Measurements from ENCODE around the gene ESYT1. TPM values are rescaled to one million over a fixed set of nuclear protein-coding genes. Genes with fewer than 3 reads are reported as not detected.

The ESYT1 gene
- total RNA-seq, 4 donors from 2014 or later, result 151 to 245 (median 214) TPM

DNA sequence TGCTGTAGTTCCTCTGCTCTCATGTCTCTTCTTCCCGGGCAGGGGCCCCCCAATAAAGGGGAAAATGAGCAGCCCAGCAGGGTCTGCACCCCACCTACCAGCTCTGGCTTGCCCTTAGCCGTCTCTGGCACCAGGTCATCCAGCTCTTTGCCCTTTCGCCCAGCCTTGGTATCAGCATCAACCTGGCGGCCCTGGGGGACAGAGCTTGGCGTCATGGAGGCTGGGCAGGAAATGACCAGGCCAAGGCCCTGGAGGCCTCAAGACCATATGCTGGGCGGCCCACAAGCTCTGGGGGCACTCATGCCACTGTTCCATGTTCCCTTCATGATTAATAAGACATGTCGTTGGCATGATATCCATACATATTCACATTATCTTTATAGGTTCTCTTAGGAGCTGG is 44.8 kb downstream of the ESYT1 start:
- H3K36me3 ChIP-seq, result peaks cover 81 to 100% (median 100%) of the 10 kb centered on the region in 4 donors
- DNase-seq (ENCODE audit: extremely low spot score), result no peak
- no peaks in the 10 kb centered on the region for H3K9me3 ChIP-seq
- no peaks in the 10 kb centered on the region for H3K27me3 ChIP-seq
- H3K4me1 ChIP-seq, result no peaks in the 10 kb centered on the region
- TF ChIP-seq POLR2AphosphoS5 (IDR thresholded peaks at IDR 0.05), result no peak
- no peak overlapping the region for H3K27ac ChIP-seq (replicated peaks in 1 of 4)
- intact Hi-C loops (cut with DNase I), result no loop called here
- H3K4me3 ChIP-seq, result no peak overlapping the region
- 92% methylated on average over 7 of the region's 7 CpGs for WGBS

DNA sequence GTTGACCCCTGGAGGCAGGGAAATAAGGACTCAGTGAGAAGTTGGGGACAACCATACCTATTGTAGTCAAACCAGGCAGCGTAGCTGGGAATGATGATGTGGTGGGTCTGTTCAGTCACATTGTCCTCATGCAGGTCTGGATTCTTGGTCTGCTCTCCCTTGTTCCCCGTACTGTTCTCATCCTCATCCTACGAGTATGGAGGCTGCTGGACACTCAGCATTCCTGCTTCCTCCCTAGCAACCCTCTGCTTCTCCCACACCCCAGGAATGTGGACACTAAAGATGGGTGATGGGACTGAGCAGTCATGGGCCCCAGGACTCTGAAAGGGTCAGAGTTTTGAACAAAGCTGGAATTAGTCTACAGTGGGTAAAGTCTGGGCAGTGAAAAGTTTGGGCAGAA is 50.3 kb downstream of the ESYT1 start:
- intact Hi-C loops (cut with DNase I), result no loop called here
- no peak for DNase-seq (ENCODE audit: extremely low spot score)
- no peak overlapping the region for H3K27ac ChIP-seq (replicated peaks in 1 of 4)
- no peaks in the 10 kb centered on the region for H3K27me3 ChIP-seq
- H3K4me3 ChIP-seq, result no peak overlapping the region
- peaks cover 71 to 100% (median 100%) of the 10 kb centered on the region in 4 donors for H3K36me3 ChIP-seq
- 85% methylated on average over 3 of the region's 3 CpGs for WGBS
- no peaks in the 10 kb centered on the region for H3K4me1 ChIP-seq
- no peaks in the 10 kb centered on the region for H3K9me3 ChIP-seq
- TF ChIP-seq POLR2A (IDR thresholded peaks at IDR 0.05; ENCODE audit: low read depth), result no peak
- no peak for TF ChIP-seq POLR2AphosphoS5 (IDR thresholded peaks at IDR 0.05)
- TF ChIP-seq, protein P1, sequence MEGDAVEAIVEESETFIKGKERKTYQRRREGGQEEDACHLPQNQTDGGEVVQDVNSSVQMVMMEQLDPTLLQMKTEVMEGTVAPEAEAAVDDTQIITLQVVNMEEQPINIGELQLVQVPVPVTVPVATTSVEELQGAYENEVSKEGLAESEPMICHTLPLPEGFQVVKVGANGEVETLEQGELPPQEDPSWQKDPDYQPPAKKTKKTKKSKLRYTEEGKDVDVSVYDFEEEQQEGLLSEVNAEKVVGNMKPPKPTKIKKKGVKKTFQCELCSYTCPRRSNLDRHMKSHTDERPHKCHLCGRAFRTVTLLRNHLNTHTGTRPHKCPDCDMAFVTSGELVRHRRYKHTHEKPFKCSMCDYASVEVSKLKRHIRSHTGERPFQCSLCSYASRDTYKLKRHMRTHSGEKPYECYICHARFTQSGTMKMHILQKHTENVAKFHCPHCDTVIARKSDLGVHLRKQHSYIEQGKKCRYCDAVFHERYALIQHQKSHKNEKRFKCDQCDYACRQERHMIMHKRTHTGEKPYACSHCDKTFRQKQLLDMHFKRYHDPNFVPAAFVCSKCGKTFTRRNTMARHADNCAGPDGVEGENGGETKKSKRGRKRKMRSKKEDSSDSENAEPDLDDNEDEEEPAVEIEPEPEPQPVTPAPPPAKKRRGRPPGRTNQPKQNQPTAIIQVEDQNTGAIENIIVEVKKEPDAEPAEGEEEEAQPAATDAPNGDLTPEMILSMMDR (IDR thresholded peaks at IDR 0.05), result no peak
- TF ChIP-seq EP300 (IDR thresholded peaks at IDR 0.05), result no peak

DNA sequence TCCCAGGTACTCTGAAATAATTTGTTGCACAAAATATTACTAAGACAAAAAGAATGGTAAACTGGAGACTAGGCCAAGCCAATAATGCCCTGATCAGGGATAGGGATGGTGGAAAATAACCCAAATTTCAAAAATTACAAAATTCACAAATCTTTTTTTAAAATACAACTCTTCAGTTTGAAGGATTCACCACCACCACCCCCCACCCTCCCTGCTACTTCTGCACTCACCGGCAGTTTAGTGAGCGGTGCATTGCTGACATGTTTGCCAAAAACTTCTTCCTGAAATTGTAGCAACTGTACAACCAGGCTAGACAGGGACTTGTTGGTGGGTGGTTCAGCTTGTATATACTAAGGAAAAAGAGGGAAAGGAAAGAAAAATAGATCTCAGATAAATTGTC is 58.9 kb downstream of the ESYT1 start:
- H3K36me3 ChIP-seq, result peaks cover 24 to 54% (median 48%) of the 10 kb centered on the region in 4 donors
- H3K4me3 ChIP-seq, result no peak overlapping the region
- intact Hi-C loops (cut with DNase I), result loop anchor here (10.0 kb wide), 1 partner anchor 278 kb away; the partner anchor contains the start of gene SPRYD4
- no peaks in the 10 kb centered on the region for H3K27me3 ChIP-seq
- 37% methylated on average over 2 of the region's 2 CpGs for WGBS
- H3K9me3 ChIP-seq, result no peaks in the 10 kb centered on the region
- H3K27ac ChIP-seq (replicated peaks in 1 of 4), result peak overlapping the region in 1 of 4 donors; percentile 97
- peaks cover 20 to 40% (median 33%) of the 10 kb centered on the region in 4 donors for H3K4me1 ChIP-seq
- TF ChIP-seq POLR2A (IDR thresholded peaks at IDR 0.05; ENCODE audit: low read depth), result no peak
- TF ChIP-seq POLR2AphosphoS5 (IDR thresholded peaks at IDR 0.05), result no peak
- no peak for TF ChIP-seq EP300 (IDR thresholded peaks at IDR 0.05)
- TF ChIP-seq, protein P1 (IDR thresholded peaks at IDR 0.05), result no peak
- DNase-seq (ENCODE audit: extremely low spot score), result no peak

DNA sequence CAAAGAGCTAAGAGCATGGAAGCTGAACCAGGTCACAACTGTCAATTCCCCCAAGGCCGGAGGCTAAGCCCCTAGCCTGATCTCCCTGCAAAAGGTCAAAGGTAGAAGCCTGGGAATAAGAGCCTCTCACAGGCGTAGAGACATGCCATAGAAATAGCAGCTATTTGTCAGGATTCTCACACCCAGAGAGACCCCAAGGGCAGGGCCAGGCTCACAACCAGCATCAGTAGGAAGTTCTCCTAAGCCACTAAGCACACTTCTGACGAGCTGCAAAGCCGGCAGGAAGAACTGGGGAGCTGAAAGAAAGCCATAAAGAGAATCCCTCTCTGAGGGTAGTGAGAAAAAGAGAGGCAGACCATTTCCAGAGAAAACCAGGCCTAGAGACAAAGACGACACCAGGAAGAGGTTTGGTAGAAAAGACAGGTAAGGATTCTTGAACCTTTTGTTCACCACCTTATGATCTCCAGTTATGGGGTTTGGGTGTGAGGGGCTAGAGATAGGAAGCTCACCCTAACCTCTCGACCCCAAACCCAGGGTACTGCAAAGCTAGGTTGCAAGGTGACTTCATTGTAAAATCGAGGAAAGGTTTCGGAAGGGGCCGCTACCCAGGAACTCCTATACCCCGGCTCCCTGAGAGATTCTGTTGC is 60.2 kb downstream of the ESYT1 start:
- Histone ChIP-seq H3K27me3 (no peaks in the 10 kb centered on the region), H3K36me3 (peaks cover 24 to 41% (median 35%) of the 10 kb centered on the region in 4 donors), H3K27ac (replicated peaks in 1 of 4) (peak overlapping the region; percentile 92 to 97 (median 96)), H3K9me3 (no peaks in the 10 kb centered on the region), H3K4me3 (peak overlapping the region; percentile 77 to 95 (median 88)), H3K4me1 (peaks cover 20 to 40% (median 34%) of the 10 kb centered on the region in 4 donors)
- DNase-seq (ENCODE audit: extremely low spot score), result no peak
- intact Hi-C loops (cut with DNase I), result loop anchor here (2.0 to 10.0 kb wide), 3 partner anchors 61 to 277 kb away; partner anchors contain the start of genes SPRYD4 and ZC3H10
- 13% methylated on average over 9 of the region's 10 CpGs for WGBS
- TF ChIP-seq POLR2A (IDR thresholded peaks at IDR 0.05; ENCODE audit: low read depth) (no peak), POLR2AphosphoS5 (IDR thresholded peaks at IDR 0.05) (no peak), EP300 (IDR thresholded peaks at IDR 0.05) (no peak)
- TF ChIP-seq, protein P1 (IDR thresholded peaks at IDR 0.05), result no peak

DNA sequence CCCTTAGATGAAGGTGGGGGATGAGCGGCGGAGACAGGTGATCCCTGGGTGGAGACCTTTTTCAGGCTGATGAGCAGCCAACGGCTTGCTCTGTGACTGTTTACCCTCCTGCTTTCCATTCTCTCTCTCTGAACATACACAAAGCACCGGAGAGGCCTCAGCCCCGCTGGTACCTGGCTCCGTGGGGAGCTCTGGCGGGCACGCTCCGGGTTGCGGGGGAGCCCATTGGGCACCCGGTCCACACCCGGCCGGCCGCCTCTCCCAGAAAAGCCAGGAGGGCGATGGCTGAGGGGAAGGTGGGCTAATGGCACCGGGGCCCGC is 60.7 kb downstream of the ESYT1 start:
- TF ChIP-seq EP300 (IDR thresholded peaks at IDR 0.05), result no peak
- TF ChIP-seq POLR2A (IDR thresholded peaks at IDR 0.05; ENCODE audit: low read depth), result no peak
- TF ChIP-seq POLR2AphosphoS5 (IDR thresholded peaks at IDR 0.05), result no peak
- TF ChIP-seq, protein P1 (IDR thresholded peaks at IDR 0.05), result no peak
- peak overlapping the region; percentile 77 to 95 (median 88) for H3K4me3 ChIP-seq
- peak overlapping the region; percentile 92 to 97 (median 96) for H3K27ac ChIP-seq (replicated peaks in 1 of 4)
- H3K9me3 ChIP-seq, result no peaks in the 10 kb centered on the region
- H3K4me1 ChIP-seq, result peaks cover 20 to 40% (median 34%) of the 10 kb centered on the region in 4 donors
- peaks cover 19 to 36% (median 30%) of the 10 kb centered on the region in 4 donors for H3K36me3 ChIP-seq
- intact Hi-C loops (cut with DNase I), result loop anchor here (2.0 to 10.0 kb wide), 3 partner anchors 62 to 276 kb away; partner anchors contain the start of genes SPRYD4 and ZC3H10
- WGBS, result no CpG with 5 or more reads among the region's 17 CpGs
- DNase-seq (ENCODE audit: extremely low spot score), result no peak
- H3K27me3 ChIP-seq, result no peaks in the 10 kb centered on the region
